Endodermal cell (in vitro differentiated cells): ENCODE measurements around the gene CMSS1. TPM values are rescaled to one million over a fixed set of nuclear protein-coding genes. Genes with fewer than 3 reads are reported as not detected.

ENCODE experiments used
- DNase-seq: peaks from one replicate; pipeline ENCODE4 v3.0.0-alpha.2; 2017
- H3K27ac ChIP-seq: 2 replicates; pipeline ENCODE4 v1.5.1; 2013; ENCODE audit warnings: mild to moderate bottlenecking, low read depth, low read length, moderate library complexity
- H3K27me3 ChIP-seq: 2 replicates; pipeline ENCODE4 v1.6.1; 2013; ENCODE audit warnings: mild to moderate bottlenecking, low read length, moderate library complexity; ENCODE audit not compliant: insufficient read depth, control insufficient read depth, poor library complexity, severe bottlenecking
- H3K36me3 ChIP-seq: 2 replicates; pipeline ENCODE4 v1.7.0; 2013; ENCODE audit warnings: mild to moderate bottlenecking, low read length, moderate library complexity; ENCODE audit not compliant: control insufficient read depth, insufficient read depth
- H3K4me1 ChIP-seq: one replicate; pipeline ENCODE4 v1.7.0; 2013; ENCODE audit warnings: low read length; ENCODE audit not compliant: control insufficient read depth, insufficient read depth
- H3K4me3 ChIP-seq: 2 replicates; pipeline ENCODE4 v1.5.1; 2013; ENCODE audit warnings: mild to moderate bottlenecking, low read length, moderate library complexity
- H3K9ac ChIP-seq: 2 replicates; pipeline ENCODE4 v1.6.1; 2013; ENCODE audit warnings: mild to moderate bottlenecking, low read length, moderate library complexity; ENCODE audit not compliant: poor library complexity, severe bottlenecking; ENCODE audit errors: extremely low read depth
- H3K9me3 ChIP-seq: 2 replicates; pipeline ENCODE4 v1.6.1; 2013; ENCODE audit warnings: mild to moderate bottlenecking, low read length, moderate library complexity; ENCODE audit not compliant: control insufficient read depth
- H3K27ac Mint-ChIP-seq: 2 replicates; pipeline ENCODE4 v1.8.0; 2020; ENCODE audit warnings: mixed read lengths
- H3K27me3 Mint-ChIP-seq: 2 replicates; pipeline ENCODE4 v1.8.0; 2021; ENCODE audit warnings: mild to moderate bottlenecking, mixed read lengths; ENCODE audit not compliant: insufficient read depth
- H3K36me3 Mint-ChIP-seq: 2 replicates; pipeline ENCODE4 v1.8.0; 2020; ENCODE audit warnings: low read depth, mixed read lengths
- H3K4me1 Mint-ChIP-seq: 2 replicates; pipeline ENCODE4 v1.8.0; 2020; ENCODE audit warnings: mixed read lengths
- H3K4me3 Mint-ChIP-seq: 2 replicates; pipeline ENCODE4 v1.8.0; 2020; ENCODE audit warnings: mild to moderate bottlenecking, moderate library complexity, mixed read lengths
- H3K9me3 Mint-ChIP-seq: 2 replicates; pipeline ENCODE4 v1.8.0; 2020; ENCODE audit warnings: mild to moderate bottlenecking, mixed read lengths
- WGBS, 2 experiments: methylation state at CpG; one replicate each; pipeline versions ENCODE4 v1.1.5 to v1.1.7; 2013; ENCODE audit warnings: missing lambda C conversion rate in 2 of 2, mixed read lengths in 1 of 2; ENCODE audit not compliant: insufficient coverage in 1 of 2, insufficient read length in 1 of 2; 5-methylcytosine and 5-hydroxymethylcytosine counted together
- total RNA-seq, 2 donors: library from RNA; stranded (reverse); fragmentation: NEBNext Ultra II Directional in 1 of 2; extraction: Animal tissue kit (Norgen Biotek cat#: 25700) in 1 of 2; gene quantifications; 2 replicates in 1 of 2; 3 replicates in 1 of 2; pipeline ENCODE4 v1.2.1, GENCODE V29; 2021
- TF ChIP-seq, protein P1 (sequence below): fragments of 200-600 bp; sonication (generic); conservative IDR thresholded peaks from 2 replicates; pipeline ENCODE4 v1.5.0; 2021; ENCODE audit warnings: antibody characterized with exemption, mild to moderate bottlenecking

The CMSS1 gene
- total RNA-seq, 2 donors from 2014 or later: 48.5 to 50.8 TPM

DNA sequence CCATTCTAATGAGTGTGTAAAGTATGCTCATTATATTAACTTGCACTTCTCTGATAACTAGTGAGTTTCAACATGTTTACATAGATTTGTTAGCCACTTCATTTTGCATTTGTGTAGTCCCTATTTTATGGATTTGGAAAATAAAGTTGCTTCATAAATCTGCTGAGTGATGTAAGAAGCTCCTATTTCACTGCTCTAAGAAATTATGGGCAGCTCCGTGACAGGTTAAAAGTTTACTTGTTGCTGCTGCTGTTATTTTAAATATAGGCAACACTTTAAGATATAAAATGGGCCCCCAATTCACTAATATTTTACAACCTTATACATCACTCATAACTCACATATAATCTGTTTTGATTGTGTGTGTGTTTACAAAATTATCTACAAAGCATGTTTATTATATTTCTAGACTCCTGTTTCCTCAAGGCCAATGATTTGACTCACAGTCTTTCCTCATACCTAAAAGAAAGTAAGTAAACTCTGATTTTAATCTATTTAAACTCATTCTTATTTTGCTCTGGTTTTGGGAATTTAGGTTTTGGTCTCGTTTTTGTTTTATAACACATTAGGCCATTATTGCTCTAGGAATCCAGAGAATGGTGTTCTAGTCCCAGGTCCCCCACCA, 348.4 kb downstream of the CMSS1 start:
- Histone ChIP-seq H3K36me3 (no peaks in the 10 kb centered on the region), H3K4me1 (no peaks in the 10 kb centered on the region), H3K27me3 (no peaks in the 10 kb centered on the region), H3K4me3 (no peak overlapping the region), H3K27ac (no peak overlapping the region), H3K9me3 (no peaks in the 10 kb centered on the region), H3K9ac (no peak overlapping the region)
- no peaks in the 10 kb centered on the region for H3K9me3 Mint-ChIP-seq
- no peaks in the 10 kb centered on the region for H3K4me1 Mint-ChIP-seq
- H3K36me3 Mint-ChIP-seq: no peaks in the 10 kb centered on the region
- TF ChIP-seq, protein P1, sequence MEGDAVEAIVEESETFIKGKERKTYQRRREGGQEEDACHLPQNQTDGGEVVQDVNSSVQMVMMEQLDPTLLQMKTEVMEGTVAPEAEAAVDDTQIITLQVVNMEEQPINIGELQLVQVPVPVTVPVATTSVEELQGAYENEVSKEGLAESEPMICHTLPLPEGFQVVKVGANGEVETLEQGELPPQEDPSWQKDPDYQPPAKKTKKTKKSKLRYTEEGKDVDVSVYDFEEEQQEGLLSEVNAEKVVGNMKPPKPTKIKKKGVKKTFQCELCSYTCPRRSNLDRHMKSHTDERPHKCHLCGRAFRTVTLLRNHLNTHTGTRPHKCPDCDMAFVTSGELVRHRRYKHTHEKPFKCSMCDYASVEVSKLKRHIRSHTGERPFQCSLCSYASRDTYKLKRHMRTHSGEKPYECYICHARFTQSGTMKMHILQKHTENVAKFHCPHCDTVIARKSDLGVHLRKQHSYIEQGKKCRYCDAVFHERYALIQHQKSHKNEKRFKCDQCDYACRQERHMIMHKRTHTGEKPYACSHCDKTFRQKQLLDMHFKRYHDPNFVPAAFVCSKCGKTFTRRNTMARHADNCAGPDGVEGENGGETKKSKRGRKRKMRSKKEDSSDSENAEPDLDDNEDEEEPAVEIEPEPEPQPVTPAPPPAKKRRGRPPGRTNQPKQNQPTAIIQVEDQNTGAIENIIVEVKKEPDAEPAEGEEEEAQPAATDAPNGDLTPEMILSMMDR: no peak
- H3K4me3 Mint-ChIP-seq: no peak overlapping the region
- no peak overlapping the region for H3K27ac Mint-ChIP-seq
- WGBS, 2 experiments: 81 to 100% methylated on average over 1 to 2 of the region's 2 CpGs
- DNase-seq: no peak
- no peaks in the 10 kb centered on the region for H3K27me3 Mint-ChIP-seq

DNA sequence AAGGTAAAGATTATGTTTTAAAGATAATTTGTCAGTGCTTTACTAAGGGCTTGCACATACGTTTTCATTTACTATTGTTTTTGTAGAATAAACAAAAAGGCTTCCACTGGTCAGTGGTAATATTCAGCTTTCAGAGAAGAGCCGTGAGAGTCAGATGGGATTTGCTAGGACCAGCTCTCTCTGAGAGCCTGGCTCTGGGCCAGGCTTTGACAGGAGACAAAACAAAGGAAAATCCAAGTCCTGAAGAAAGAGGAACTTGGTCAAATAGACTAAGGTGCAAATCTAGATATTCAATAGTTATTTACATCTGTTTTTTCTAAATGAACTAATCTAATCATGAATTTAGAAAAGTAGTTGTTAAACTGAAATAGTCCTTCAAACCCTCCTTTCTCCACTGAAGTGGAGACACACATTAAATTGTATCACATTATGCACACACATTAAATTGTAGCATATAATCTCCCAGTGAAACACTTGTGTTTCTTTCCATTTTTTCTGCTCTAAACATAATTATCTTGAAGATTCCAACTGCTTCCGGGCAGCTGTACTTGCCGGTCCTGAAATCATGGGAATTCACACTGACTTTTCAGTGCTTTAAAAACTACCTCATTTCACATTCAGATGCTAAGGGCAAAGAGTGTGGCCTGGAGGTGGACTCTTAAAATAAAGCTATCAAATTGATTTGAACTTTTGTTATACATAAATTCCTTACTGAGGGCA, 351.7 kb downstream of the CMSS1 start:
- 95 to 97% methylated on average over 4 of the region's 4 CpGs for WGBS, 2 experiments
- Mint-ChIP-seq H3K4me1 (no peaks in the 10 kb centered on the region), H3K9me3 (no peaks in the 10 kb centered on the region), H3K27me3 (no peaks in the 10 kb centered on the region), H3K27ac (no peak overlapping the region), H3K36me3 (no peaks in the 10 kb centered on the region), H3K4me3 (no peak overlapping the region)
- Histone ChIP-seq H3K36me3 (no peaks in the 10 kb centered on the region), H3K27me3 (no peaks in the 10 kb centered on the region), H3K4me1 (no peaks in the 10 kb centered on the region), H3K4me3 (no peak overlapping the region), H3K9ac (no peak overlapping the region), H3K27ac (no peak overlapping the region), H3K9me3 (no peaks in the 10 kb centered on the region)
- TF ChIP-seq, protein P1: no peak
- DNase-seq: no peak

DNA sequence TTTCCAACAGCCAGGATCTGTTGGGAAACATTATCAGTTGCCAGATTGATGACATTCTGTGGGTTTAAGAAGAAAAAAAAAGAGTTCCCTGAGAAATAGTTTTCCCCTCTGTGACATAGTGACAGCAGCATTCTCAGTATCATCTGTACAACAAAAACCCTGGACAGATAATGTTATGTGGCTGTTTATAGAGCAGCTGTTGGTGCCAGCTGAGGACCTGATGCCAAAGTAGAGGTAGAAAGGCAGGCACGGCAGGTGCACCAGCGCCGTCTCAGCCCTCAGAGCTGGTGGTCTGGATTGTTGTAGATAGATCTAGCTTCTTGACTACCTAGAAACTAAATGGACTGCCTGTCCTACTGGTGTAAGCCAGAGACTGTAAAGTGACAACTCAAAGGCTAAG, 352.8 kb downstream of the CMSS1 start:
- TF ChIP-seq, protein P1: no peak
- no peak for DNase-seq
- Mint-ChIP-seq H3K9me3 (no peaks in the 10 kb centered on the region), H3K27ac (no peak overlapping the region), H3K36me3 (no peaks in the 10 kb centered on the region), H3K4me1 (no peaks in the 10 kb centered on the region), H3K27me3 (no peaks in the 10 kb centered on the region), H3K4me3 (no peak overlapping the region)
- no peaks in the 10 kb centered on the region for H3K9me3 ChIP-seq
- H3K9ac ChIP-seq: no peak overlapping the region
- no peaks in the 10 kb centered on the region for H3K27me3 ChIP-seq
- no peak overlapping the region for H3K27ac ChIP-seq
- WGBS, 2 experiments: 96 to 100% methylated on average over 1 to 3 of the region's 3 CpGs
- no peaks in the 10 kb centered on the region for H3K4me1 ChIP-seq
- H3K4me3 ChIP-seq: no peak overlapping the region
- no peaks in the 10 kb centered on the region for H3K36me3 ChIP-seq
